Liver (tissue), 9 donors: ENCODE measurements around the gene WWOX. TPM values are rescaled to one million over a fixed set of nuclear protein-coding genes. Genes with fewer than 3 reads are reported as not detected.

Experiments
- DNase-seq: peaks from one replicate; pipeline ENCODE4 v3.0.0-alpha.2; 2017; ENCODE audit warnings: low spot score
- H3K27ac ChIP-seq, 2 donors: one replicate each; pipeline ENCODE4 v1.7.0; 2013; ENCODE audit warnings: inconsistent platforms in 2 of 2, low read length in 2 of 2, control low read depth in 1 of 2, low read depth in 1 of 2, mild to moderate bottlenecking in 1 of 2
- H3K27me3 ChIP-seq, 4 donors: one replicate each; pipeline versions ENCODE4 v1.6.1 to v1.7.0; 2013; ENCODE audit warnings: low read length in 3 of 4, inconsistent platforms in 1 of 4, mild to moderate bottlenecking in 1 of 4, moderate library complexity in 1 of 4; ENCODE audit not compliant: control insufficient read depth in 4 of 4, insufficient read depth in 4 of 4
- H3K36me3 ChIP-seq, 4 donors: one replicate each; pipeline versions ENCODE4 v1.6.1 to v1.7.0; 2013; ENCODE audit warnings: low read length in 3 of 4, mild to moderate bottlenecking in 3 of 4, low read depth in 1 of 4, moderate library complexity in 1 of 4; ENCODE audit not compliant: control insufficient read depth in 4 of 4, insufficient read depth in 3 of 4
- H3K4me1 ChIP-seq, 4 donors: one replicate each; pipeline versions ENCODE4 v1.6.1 to v1.7.0; 2013; ENCODE audit warnings: low read length in 3 of 4, mild to moderate bottlenecking in 3 of 4, moderate library complexity in 1 of 4; ENCODE audit not compliant: control insufficient read depth in 4 of 4, insufficient read depth in 4 of 4
- H3K4me3 ChIP-seq, 3 donors: one replicate each; pipeline versions ENCODE4 v1.6.1 to v1.7.0; 2013; ENCODE audit warnings: low read length in 3 of 3, control low read depth in 1 of 3, low read depth in 1 of 3, mild to moderate bottlenecking in 1 of 3
- H3K9ac ChIP-seq, 2 donors: one replicate each; pipeline ENCODE4 v1.7.0; 2013; ENCODE audit warnings: low read length in 2 of 2, mild to moderate bottlenecking in 2 of 2, moderate library complexity in 2 of 2, control low read depth in 1 of 2, low read depth in 1 of 2
- H3K9me3 ChIP-seq, 4 donors: one replicate each; pipeline versions ENCODE4 v1.6.1 to v1.7.0; 2013; ENCODE audit warnings: low read length in 3 of 4; ENCODE audit not compliant: control insufficient read depth in 4 of 4
- ATF3 ChIP-seq: IDR thresholded peaks from 2 replicates; pipeline ENCODE4 v1.6.1; 2016; ENCODE audit warnings: antibody characterized with exemption
- CTCF ChIP-seq: fragments of 150-350 bp; IDR thresholded peaks from 2 replicates; pipeline ENCODE4 v1.5.1; 2017; ENCODE audit warnings: improper control_type of control experiment, low read depth, low read length; ENCODE audit not compliant: missing input control
- EGR1 ChIP-seq, 2 donors: IDR thresholded peaks; 2 replicates each; pipeline ENCODE4 v1.6.1; 2016 to 2018; ENCODE audit warnings: antibody characterized with exemption in 2 of 2, low read depth in 2 of 2
- FOXA1 ChIP-seq: IDR thresholded peaks from 2 replicates; pipeline ENCODE4 v1.6.1; 2016; ENCODE audit warnings: antibody characterized with exemption
- FOXA2 ChIP-seq: IDR thresholded peaks from 2 replicates; pipeline ENCODE4 v1.6.1; 2016; ENCODE audit warnings: antibody characterized with exemption
- GABPA ChIP-seq, 2 donors: IDR thresholded peaks in 1 of 2; conservative IDR thresholded peaks in 1 of 2; 2 replicates each; pipeline ENCODE4 v1.6.1; 2016; ENCODE audit warnings: antibody characterized with exemption in 2 of 2, mild to moderate bottlenecking in 1 of 2, moderate library complexity in 1 of 2
- HNF4A ChIP-seq, 2 donors: conservative IDR thresholded peaks; 2 replicates each; pipeline ENCODE4 v1.6.1; 2016; ENCODE audit warnings: antibody characterized with exemption in 2 of 2, mild to moderate bottlenecking in 2 of 2
- HNF4G ChIP-seq: IDR thresholded peaks from 2 replicates; pipeline ENCODE4 v1.6.1; 2016; ENCODE audit warnings: antibody characterized with exemption
- JUND ChIP-seq, 2 donors: IDR thresholded peaks; 2 replicates each; pipeline ENCODE4 v1.6.1; 2016; ENCODE audit warnings: antibody characterized with exemption in 2 of 2
- NR2F2 ChIP-seq: IDR thresholded peaks from 2 replicates; pipeline ENCODE4 v1.6.1; 2016; ENCODE audit warnings: antibody characterized with exemption
- RAD21 ChIP-seq, 2 donors: IDR thresholded peaks; 2 replicates each; pipeline ENCODE4 v1.6.1; 2016; ENCODE audit warnings: antibody characterized with exemption in 2 of 2, mild to moderate bottlenecking in 2 of 2
- REST ChIP-seq: IDR thresholded peaks from 2 replicates; pipeline ENCODE4 v1.6.1; 2016; ENCODE audit warnings: antibody characterized with exemption, mild to moderate bottlenecking
- RXRA ChIP-seq, 2 donors: IDR thresholded peaks; 2 replicates each; pipeline ENCODE4 v1.6.1; 2017 to 2018; ENCODE audit warnings: antibody characterized with exemption in 2 of 2, mild to moderate bottlenecking in 1 of 2
- SP1 ChIP-seq: IDR thresholded peaks from 2 replicates; pipeline ENCODE4 v1.6.1; 2018; ENCODE audit warnings: antibody characterized with exemption, mild to moderate bottlenecking
- TAF1 ChIP-seq: conservative IDR thresholded peaks from 2 replicates; pipeline ENCODE4 v1.6.1; 2016; ENCODE audit warnings: antibody characterized with exemption, mild to moderate bottlenecking
- YY1 ChIP-seq: IDR thresholded peaks from 2 replicates; pipeline ENCODE4 v1.6.1; 2016; ENCODE audit warnings: antibody characterized with exemption, mild to moderate bottlenecking
- ZBTB33 ChIP-seq: IDR thresholded peaks from 2 replicates; pipeline ENCODE4 v1.6.1; 2016; ENCODE audit warnings: antibody characterized with exemption
- WGBS: extraction: QIAGEN DNeasy Blood & Tissue Kit; methylation state at CpG from one replicate; pipeline ENCODE4 v1.1.7; 2013; 5-methylcytosine and 5-hydroxymethylcytosine counted together
- polyA plus RNA-seq, 2 donors: library from polyadenylated mRNA; stranded (reverse) in 1 of 2; unstranded in 1 of 2; fragments of 200-250 nt in 1 of 2; fragments of >200 nt in 1 of 2; fragmentation: Nextera tagmentation in 1 of 2; extraction: Ambion mirVana in 1 of 2; gene quantifications; one replicate each; pipeline versions ENCODE4 v1.2.1 to v1.2.3, GENCODE V29; 2013 to 2015
- total RNA-seq, 2 donors: library from RNA; depleted of rRNA; stranded (reverse); fragments of >200 nt; gene quantifications; one replicate each; pipeline ENCODE4 v1.2.3, GENCODE V29; 2014
- donor health status: healthy.
- donor health status: healthy.
- donor health status: healthy.
- donor health status: healthy.
- donor health status: healthy.

Gene WWOX
- total and polyA plus RNA-seq, 4 donors, result 9.8 to 46.0 (median 15.3) TPM

GRCh38 chr16:78882751-78883150 lies 783.3 kb downstream of the WWOX start:
- no peaks in the 10 kb centered on the region for H3K36me3 ChIP-seq
- H3K9me3 ChIP-seq, result no peaks in the 10 kb centered on the region
- H3K4me1 ChIP-seq, result no peaks in the 10 kb centered on the region
- no peaks in the 10 kb centered on the region for H3K27me3 ChIP-seq
- H3K9ac ChIP-seq, result no peak overlapping the region
- no peak overlapping the region for H3K4me3 ChIP-seq
- no peak for TF ChIP-seq RAD21 (IDR thresholded peaks at IDR 0.05)
- TF ChIP-seq HNF4G, result no peak
- no peak for TF ChIP-seq ATF3
- no peak for TF ChIP-seq CTCF
- TF ChIP-seq FOXA2, result no peak
- TF ChIP-seq YY1, result no peak
- TF ChIP-seq JUND (IDR thresholded peaks at IDR 0.05), result no peak
- no peak for DNase-seq
- WGBS, result 87% methylated on average over 9 of the region's 9 CpGs
- H3K27ac ChIP-seq, result no peak overlapping the region

- Histone ChIP-seq H3K36me3 (no peaks in the 10 kb centered on the region), H3K4me3 (no peak overlapping the region), H3K27me3 (no peaks in the 10 kb centered on the region), H3K9ac (no peak overlapping the region), H3K4me1 (peaks cover 0 to 2% (median 0%) of the 10 kb centered on the region in 4 donors), H3K27ac (no peak overlapping the region), H3K9me3 (no peaks in the 10 kb centered on the region)
- no peak for DNase-seq
- no peak for TF ChIP-seq EGR1 (IDR thresholded peaks at IDR 0.05; ENCODE audit: low read depth in 2 of 2)
- TF ChIP-seq GABPA (IDR thresholded peaks at IDR 0.05 in 1 of 2, conservative IDR thresholded peaks at IDR 0.05 in 1 of 2), result no peak
- TF ChIP-seq FOXA1, result no peak
- TF ChIP-seq FOXA2, result no peak
- TF ChIP-seq HNF4A (conservative IDR thresholded peaks at IDR 0.05), result no peak
- no peak for TF ChIP-seq RXRA (IDR thresholded peaks at IDR 0.05)
- TF ChIP-seq REST, result no peak
- no peak for TF ChIP-seq SP1
- TF ChIP-seq RAD21 (IDR thresholded peaks at IDR 0.05), result no peak
- no peak for TF ChIP-seq ZBTB33
- TF ChIP-seq NR2F2, result no peak
- no peak for TF ChIP-seq TAF1
- no peak for TF ChIP-seq ATF3
Observed at GRCh38 chr16:78884204-78884603, 784.8 kb downstream of the WWOX start.
